ENCODE data around the gene KBTBD2. TPM values are rescaled to one million over a fixed set of nuclear protein-coding genes. Genes with fewer than 3 reads are reported as not detected.
"Not testable (repeated sequence)": the region's sequence is repeated elsewhere in the genome, so short reads cannot be mapped to it uniquely, and the experiment has no call there.

KBTBD2 gene
- total RNA-seq, 2 donors from 2014 or later: 13.3 to 38.7 TPM

- no peak for DNase-seq (ENCODE audit: low spot score)
- intact Hi-C loops (cut with DNase I): no loop called here
- Histone ChIP-seq H3K27me3 (replicated peaks; ENCODE audit: insufficient read depth) (no peaks in the 10 kb centered on the region), H3K4me1 (replicated peaks) (peaks cover 5% of the 10 kb centered on the region), H3K9me3 (no peaks in the 10 kb centered on the region), H3K36me3 (no peaks in the 10 kb centered on the region), H3K27ac (no peak overlapping the region), H3K4me3 (no peak overlapping the region)
- no peak for TF ChIP-seq POLR2A (IDR thresholded peaks at IDR 0.05)
- WGBS: 52% methylated on average over 2 of the region's 2 CpGs
Observed at GRCh38 chr7:32881074-32881982, 10.2 kb downstream of the KBTBD2 start.

GRCh38 chr7:32879460-32879859, 12.1 kb downstream of the KBTBD2 start:
- TF ChIP-seq POLR2AphosphoS5 (IDR thresholded peaks at IDR 0.05): no peak
- no peak for TF ChIP-seq POLR2A (IDR thresholded peaks at IDR 0.05)
- no peak for TF ChIP-seq CTCF (IDR thresholded peaks at IDR 0.05)
- Histone ChIP-seq H3K4me1 (replicated peaks) (peaks cover 5% of the 10 kb centered on the region), H3K36me3 (no peaks in the 10 kb centered on the region), H3K27ac (no peak overlapping the region), H3K4me3 (no peak overlapping the region), H3K27me3 (replicated peaks; ENCODE audit: insufficient read depth) (no peaks in the 10 kb centered on the region), H3K9me3 (no peaks in the 10 kb centered on the region)
- no peak for DNase-seq (ENCODE audit: low spot score)
- intact Hi-C loops (cut with DNase I): no loop called here
- 44% methylated on average over 2 of the region's 2 CpGs for WGBS

GRCh38 chr7:32878023-32878422, 13.5 kb downstream of the KBTBD2 start:
- DNase-seq (ENCODE audit: low spot score); H3K27me3 ChIP-seq (replicated peaks; ENCODE audit: insufficient read depth); H3K9me3 ChIP-seq; H3K36me3 ChIP-seq; intact Hi-C loops (cut with DNase I); H3K27ac ChIP-seq; H3K4me3 ChIP-seq; H3K4me1 ChIP-seq (replicated peaks): not testable (repeated sequence)
- WGBS: 96% methylated on average over 8 of the region's 8 CpGs

GRCh38 chr7:32872421-32872820, 19.1 kb downstream of the KBTBD2 start:
- TF ChIP-seq POLR2A (IDR thresholded peaks at IDR 0.05) (no peak), POLR2AphosphoS5 (IDR thresholded peaks at IDR 0.05) (no peak), CTCF (IDR thresholded peaks at IDR 0.05) (no peak)
- no peak for DNase-seq (ENCODE audit: low spot score)
- Histone ChIP-seq H3K9me3 (no peaks in the 10 kb centered on the region), H3K4me3 (no peak overlapping the region), H3K27ac (no peak overlapping the region), H3K4me1 (replicated peaks) (no peaks in the 10 kb centered on the region), H3K27me3 (replicated peaks; ENCODE audit: insufficient read depth) (no peaks in the 10 kb centered on the region), H3K36me3 (no peaks in the 10 kb centered on the region)
- intact Hi-C loops (cut with DNase I): no loop called here
- WGBS: 92% methylated on average over 2 of the region's 2 CpGs

GRCh38 chr7:32871624-32872371, 19.8 kb downstream of the KBTBD2 start:
- intact Hi-C loops (cut with DNase I): no loop called here
- Histone ChIP-seq H3K4me3 (no peak overlapping the region), H3K36me3 (no peaks in the 10 kb centered on the region), H3K9me3 (no peaks in the 10 kb centered on the region), H3K27ac (no peak overlapping the region), H3K27me3 (replicated peaks; ENCODE audit: insufficient read depth) (no peaks in the 10 kb centered on the region), H3K4me1 (replicated peaks) (no peaks in the 10 kb centered on the region)
- WGBS: 56% methylated on average over 4 of the region's 4 CpGs
- no peak for TF ChIP-seq CTCF (IDR thresholded peaks at IDR 0.05)
- no peak for TF ChIP-seq POLR2AphosphoS5 (IDR thresholded peaks at IDR 0.05)
- no peak for TF ChIP-seq POLR2A (IDR thresholded peaks at IDR 0.05)
- no peak for DNase-seq (ENCODE audit: low spot score)
